HepG2 (cell line): Measurements from ENCODE around the gene FIS1. TPM values are rescaled to one million over a fixed set of nuclear protein-coding genes. Genes with fewer than 3 reads are reported as not detected.

Experiments used
- CBX1 ChIP-seq: IDR thresholded peaks from one replicate; pipeline ENCODE4 v1.6.1; 2016; ENCODE audit warnings: antibody characterized with exemption, low read depth
- CC2D1A ChIP-seq: sonication (generic); formaldehyde crosslinking; IDR thresholded peaks from 2 replicates; pipeline ENCODE4 v1.8.1; 2023; ENCODE audit warnings: mild to moderate bottlenecking, missing genetic modification reagents
- DNMT1 ChIP-seq: sonication (generic); formaldehyde crosslinking; IDR thresholded peaks from 2 replicates; pipeline ENCODE4 v1.5.1; 2020; ENCODE audit warnings: mild to moderate bottlenecking, missing genetic modification reagents
- HDAC2 ChIP-seq: sonication (generic); formaldehyde crosslinking; IDR thresholded peaks from 2 replicates; pipeline ENCODE4 v1.4.0; 2020; ENCODE audit warnings: missing genetic modification reagents
- HDAC6 ChIP-seq: fragments of 200-600 bp; sonication (generic); IDR thresholded peaks from 2 replicates; pipeline ENCODE4 v1.7.0; 2017; ENCODE audit warnings: mild to moderate bottlenecking, antibody characterized with exemption, low read length, low read depth
- HNF4G ChIP-seq, 2 experiments: sonication (generic) in 1 of 2; formaldehyde crosslinking in 1 of 2; IDR thresholded peaks; 2 replicates each; pipeline versions ENCODE4 v1.4.0 to v1.6.1; 2011 to 2020; ENCODE audit warnings: borderline replicate concordance in 2 of 2, low read depth in 2 of 2, mild to moderate bottlenecking in 2 of 2, low read length in 1 of 2, missing genetic modification reagents in 1 of 2, moderate library complexity in 1 of 2
- ISL2 ChIP-seq: sonication (generic); formaldehyde crosslinking; IDR thresholded peaks from 2 replicates; pipeline ENCODE4 v1.5.0; 2020; ENCODE audit warnings: missing genetic modification reagents
- KLF13 ChIP-seq: sonication (generic); formaldehyde crosslinking; IDR thresholded peaks from 2 replicates; pipeline ENCODE4 v1.4.0; 2020; ENCODE audit warnings: mild to moderate bottlenecking, missing genetic modification reagents
- MXD4 ChIP-seq: IDR thresholded peaks from 2 replicates; pipeline ENCODE4 v1.6.1; 2016; ENCODE audit warnings: mild to moderate bottlenecking, missing biosample characterization, missing genetic modification reagents
- POLR2A ChIP-seq, 2 experiments: IDR thresholded peaks; 2 replicates each; pipeline ENCODE4 v1.6.1; 2011; ENCODE audit warnings: low read depth in 2 of 2, low read length in 2 of 2, mild to moderate bottlenecking in 1 of 2, moderate library complexity in 1 of 2; ENCODE audit not compliant: insufficient read depth in 1 of 2
- SMAD9 ChIP-seq: sonication (generic); formaldehyde crosslinking; IDR thresholded peaks from 2 replicates; pipeline ENCODE4 v1.5.1; 2020; ENCODE audit warnings: mild to moderate bottlenecking, missing genetic modification reagents
- SSRP1 ChIP-seq: IDR thresholded peaks from 2 replicates; pipeline ENCODE4 v1.6.1; 2016; ENCODE audit warnings: control low read depth
- TAF1 ChIP-seq: sonication (generic); formaldehyde crosslinking; IDR thresholded peaks from 2 replicates; pipeline ENCODE4 v1.4.0; 2020; ENCODE audit warnings: missing genetic modification reagents
- ZNF337 ChIP-seq: sonication (generic); formaldehyde crosslinking; IDR thresholded peaks from 2 replicates; pipeline ENCODE4 v1.5.1; 2020; ENCODE audit warnings: missing genetic modification reagents, low read depth, mild to moderate bottlenecking, borderline replicate concordance
- ZNF563 ChIP-seq: sonication (generic); formaldehyde crosslinking; IDR thresholded peaks from 2 replicates; pipeline ENCODE4 v1.8.0; 2022; ENCODE audit warnings: mild to moderate bottlenecking, moderate library complexity, missing genetic modification reagents
- ZNF577 ChIP-seq: sonication (generic); formaldehyde crosslinking; IDR thresholded peaks from 2 replicates; pipeline ENCODE4 v1.4.0; 2020; ENCODE audit warnings: mild to moderate bottlenecking, low read depth, missing genetic modification reagents, borderline replicate concordance
- ZNF616 ChIP-seq: sonication (generic); formaldehyde crosslinking; IDR thresholded peaks from 2 replicates; pipeline ENCODE4 v1.5.0; 2020; ENCODE audit warnings: low read depth, mild to moderate bottlenecking, missing genetic modification reagents
- ZNF788 ChIP-seq: sonication (generic); formaldehyde crosslinking; IDR thresholded peaks from 2 replicates; pipeline ENCODE4 v1.5.0; 2020; ENCODE audit warnings: mild to moderate bottlenecking, missing genetic modification reagents, borderline replicate concordance
- ZNF839 ChIP-seq: sonication (generic); formaldehyde crosslinking; IDR thresholded peaks from 2 replicates; pipeline ENCODE4 v1.4.0; 2020; ENCODE audit warnings: missing genetic modification reagents, mild to moderate bottlenecking, borderline replicate concordance
- polyA plus RNA-seq, 8 experiments: library from polyadenylated mRNA; depleted of rRNA in 3 of 8; stranded (reverse) in 7 of 8; unstranded in 1 of 8; fragments of >200 nt; fragmentation: Illumina TruSeq in 4 of 8; extraction: Trizol in 4 of 8; gene quantifications; 2 replicates each; pipeline versions ENCODE4 v1.2.1 to v1.2.3, GENCODE V29; 2011 to 2016; ENCODE audit warnings: low read depth in 4 of 8, missing spikeins in 1 of 8, mixed read lengths in 1 of 8; ENCODE audit not compliant: insufficient read depth in 1 of 8
- total RNA-seq, 5 experiments: library from RNA; depleted of rRNA; stranded (reverse); fragments of >200 nt; fragmentation: Illumina TruSeq; extraction: Trizol; gene quantifications; 2 replicates each; pipeline ENCODE4 v1.2.3, GENCODE V29; 2016; ENCODE audit warnings: low read depth in 1 of 5
- TF ChIP-seq, protein P1 (sequence below): sonication (generic); formaldehyde crosslinking; conservative IDR thresholded peaks from 2 replicates; pipeline ENCODE4 v1.5.0; 2020; ENCODE audit warnings: missing genetic modification reagents
- TF ChIP-seq, protein P2 (sequence below): fragments of 450-650 bp; IDR thresholded peaks from 2 replicates; pipeline ENCODE4 v1.6.1; 2017; ENCODE audit warnings: mild to moderate bottlenecking
- TF ChIP-seq, protein P3 (sequence below): sonication (generic); formaldehyde crosslinking; IDR thresholded peaks from 2 replicates; pipeline ENCODE4 v1.4.0; 2020; ENCODE audit warnings: missing genetic modification reagents, borderline replicate concordance

Gene FIS1
- total and polyA plus RNA-seq, 2 of the 13 experiments (the other 11 are each of a cell fraction or from before 2014, with no cell fraction given): 97.5 to 101 TPM

DNA sequence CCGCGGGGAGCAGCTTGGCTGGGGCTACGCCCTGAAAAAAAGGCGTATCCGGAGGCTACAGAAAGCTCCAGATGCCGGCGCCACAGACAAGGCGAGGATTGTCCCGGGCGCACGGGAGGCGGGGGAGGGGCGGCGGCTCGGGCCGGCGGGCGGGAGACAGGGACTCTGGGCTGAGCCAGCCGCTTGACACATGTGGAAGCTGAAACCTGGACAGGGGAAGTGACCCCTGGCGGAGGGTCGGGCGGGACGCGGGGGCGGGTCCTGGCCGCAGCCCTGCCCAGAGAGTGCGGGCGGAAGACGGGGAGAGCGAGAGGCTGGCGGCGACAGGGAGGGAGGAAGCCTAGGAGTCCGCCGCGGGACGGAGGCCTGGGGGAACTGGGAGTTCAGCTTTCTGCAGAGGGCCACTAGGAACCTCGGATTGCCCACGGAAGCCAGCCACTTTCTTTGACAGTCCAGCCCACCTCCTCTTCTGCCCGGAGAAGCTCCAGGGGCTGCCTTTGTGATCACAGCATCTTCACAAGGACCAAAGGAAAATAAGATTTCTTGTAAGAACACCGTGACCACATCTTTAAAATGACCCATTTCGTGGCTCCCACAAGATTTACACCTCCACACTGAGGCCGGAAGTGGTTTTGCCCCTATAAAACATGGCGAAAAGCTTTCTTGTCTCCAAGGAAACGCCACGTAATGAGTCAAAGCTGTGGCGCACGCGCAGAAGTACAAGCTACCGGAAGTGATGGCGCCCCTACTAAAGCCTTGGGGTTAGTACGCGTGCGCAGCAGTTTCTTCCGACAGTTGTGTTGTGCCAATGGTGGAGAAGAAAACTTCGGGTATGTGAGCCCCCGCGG is 27.3 kb downstream of the FIS1 start, which contains the start of the genes PLOD3 and ZNHIT1 (continued):
- TF ChIP-seq CBX1 (peak; percentile 86), ZNF337 (CRISPR knock-in tag) (no peak), SMAD9 (CRISPR knock-in tag) (no peak), ZNF788 (CRISPR knock-in tag) (peak; percentile 53; the same call in 1 of the 2 replicates), DNMT1 (CRISPR knock-in tag) (no peak; the same call in 1 of the 2 replicates), ISL2 (CRISPR knock-in tag) (no peak; the same call in 1 of the 2 replicates), MXD4 (peak; percentile 75), POLR2A (IDR thresholded peaks at IDR 0.05; ENCODE audit: insufficient read depth in 1 of 2, low read depth in 2 of 2, low read length in 2 of 2) (peak; percentile 46 to 73; a peak in 3 of 4 replicates), ZNF577 (CRISPR knock-in tag) (no peak), HNF4G (IDR thresholded peaks at IDR 0.05; ENCODE audit: borderline replicate concordance, low read depth, low read length) (peak; percentile 31; the same call in 1 of the 2 replicates), HNF4G (CRISPR knock-in tag; IDR thresholded peaks at IDR 0.05; ENCODE audit: borderline replicate concordance, low read depth) (peak; percentile 66; the same call in 1 of the 2 replicates), ZNF839 (CRISPR knock-in tag) (no peak), SSRP1 (CRISPR knock-in tag) (peak; percentile 83; the same call in 1 of the 2 replicates), HDAC6 (no peak), CC2D1A (CRISPR knock-in tag) (no peak), ZNF616 (CRISPR knock-in tag) (no peak), KLF13 (CRISPR knock-in tag) (no peak), TAF1 (CRISPR knock-in tag) (peak; percentile 35; the same call in 1 of the 2 replicates), ZNF563 (CRISPR knock-in tag) (0 out of 2 replicates have a peak, but pooled peaks have one; percentile 62), HDAC2 (0 out of 2 replicates have a peak, but pooled peaks have one; percentile 17)
- TF ChIP-seq, protein P1, sequence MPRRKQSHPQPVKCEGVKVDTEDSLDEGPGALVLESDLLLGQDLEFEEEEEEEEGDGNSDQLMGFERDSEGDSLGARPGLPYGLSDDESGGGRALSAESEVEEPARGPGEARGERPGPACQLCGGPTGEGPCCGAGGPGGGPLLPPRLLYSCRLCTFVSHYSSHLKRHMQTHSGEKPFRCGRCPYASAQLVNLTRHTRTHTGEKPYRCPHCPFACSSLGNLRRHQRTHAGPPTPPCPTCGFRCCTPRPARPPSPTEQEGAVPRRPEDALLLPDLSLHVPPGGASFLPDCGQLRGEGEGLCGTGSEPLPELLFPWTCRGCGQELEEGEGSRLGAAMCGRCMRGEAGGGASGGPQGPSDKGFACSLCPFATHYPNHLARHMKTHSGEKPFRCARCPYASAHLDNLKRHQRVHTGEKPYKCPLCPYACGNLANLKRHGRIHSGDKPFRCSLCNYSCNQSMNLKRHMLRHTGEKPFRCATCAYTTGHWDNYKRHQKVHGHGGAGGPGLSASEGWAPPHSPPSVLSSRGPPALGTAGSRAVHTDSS (CRISPR knock-in tag): no peak
- TF ChIP-seq, protein P2, sequence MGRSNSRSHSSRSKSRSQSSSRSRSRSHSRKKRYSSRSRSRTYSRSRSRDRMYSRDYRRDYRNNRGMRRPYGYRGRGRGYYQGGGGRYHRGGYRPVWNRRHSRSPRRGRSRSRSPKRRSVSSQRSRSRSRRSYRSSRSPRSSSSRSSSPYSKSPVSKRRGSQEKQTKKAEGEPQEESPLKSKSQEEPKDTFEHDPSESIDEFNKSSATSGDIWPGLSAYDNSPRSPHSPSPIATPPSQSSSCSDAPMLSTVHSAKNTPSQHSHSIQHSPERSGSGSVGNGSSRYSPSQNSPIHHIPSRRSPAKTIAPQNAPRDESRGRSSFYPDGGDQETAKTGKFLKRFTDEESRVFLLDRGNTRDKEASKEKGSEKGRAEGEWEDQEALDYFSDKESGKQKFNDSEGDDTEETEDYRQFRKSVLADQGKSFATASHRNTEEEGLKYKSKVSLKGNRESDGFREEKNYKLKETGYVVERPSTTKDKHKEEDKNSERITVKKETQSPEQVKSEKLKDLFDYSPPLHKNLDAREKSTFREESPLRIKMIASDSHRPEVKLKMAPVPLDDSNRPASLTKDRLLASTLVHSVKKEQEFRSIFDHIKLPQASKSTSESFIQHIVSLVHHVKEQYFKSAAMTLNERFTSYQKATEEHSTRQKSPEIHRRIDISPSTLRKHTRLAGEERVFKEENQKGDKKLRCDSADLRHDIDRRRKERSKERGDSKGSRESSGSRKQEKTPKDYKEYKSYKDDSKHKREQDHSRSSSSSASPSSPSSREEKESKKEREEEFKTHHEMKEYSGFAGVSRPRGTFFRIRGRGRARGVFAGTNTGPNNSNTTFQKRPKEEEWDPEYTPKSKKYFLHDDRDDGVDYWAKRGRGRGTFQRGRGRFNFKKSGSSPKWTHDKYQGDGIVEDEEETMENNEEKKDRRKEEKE: no peak
- TF ChIP-seq, protein P3, sequence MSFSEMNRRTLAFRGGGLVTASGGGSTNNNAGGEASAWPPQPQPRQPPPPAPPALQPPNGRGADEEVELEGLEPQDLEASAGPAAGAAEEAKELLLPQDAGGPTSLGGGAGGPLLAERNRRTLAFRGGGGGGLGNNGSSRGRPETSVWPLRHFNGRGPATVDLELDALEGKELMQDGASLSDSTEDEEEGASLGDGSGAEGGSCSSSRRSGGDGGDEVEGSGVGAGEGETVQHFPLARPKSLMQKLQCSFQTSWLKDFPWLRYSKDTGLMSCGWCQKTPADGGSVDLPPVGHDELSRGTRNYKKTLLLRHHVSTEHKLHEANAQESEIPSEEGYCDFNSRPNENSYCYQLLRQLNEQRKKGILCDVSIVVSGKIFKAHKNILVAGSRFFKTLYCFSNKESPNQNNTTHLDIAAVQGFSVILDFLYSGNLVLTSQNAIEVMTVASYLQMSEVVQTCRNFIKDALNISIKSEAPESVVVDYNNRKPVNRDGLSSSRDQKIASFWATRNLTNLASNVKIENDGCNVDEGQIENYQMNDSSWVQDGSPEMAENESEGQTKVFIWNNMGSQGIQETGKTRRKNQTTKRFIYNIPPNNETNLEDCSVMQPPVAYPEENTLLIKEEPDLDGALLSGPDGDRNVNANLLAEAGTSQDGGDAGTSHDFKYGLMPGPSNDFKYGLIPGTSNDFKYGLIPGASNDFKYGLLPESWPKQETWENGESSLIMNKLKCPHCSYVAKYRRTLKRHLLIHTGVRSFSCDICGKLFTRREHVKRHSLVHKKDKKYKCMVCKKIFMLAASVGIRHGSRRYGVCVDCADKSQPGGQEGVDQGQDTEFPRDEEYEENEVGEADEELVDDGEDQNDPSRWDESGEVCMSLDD (CRISPR knock-in tag): no peak
